Adrenal gland (tissue), 12 donors: ENCODE results near the gene TREH. TPM values are rescaled to one million over a fixed set of nuclear protein-coding genes. Genes with fewer than 3 reads are reported as not detected.

Experiments used
- DNase-seq, 7 donors: peaks; one replicate each; pipeline ENCODE4 v3.0.0-alpha.2; 2019 to 2020
- H3K27ac ChIP-seq, 5 donors: fragments of 200-600 bp; sonication (generic) in 4 of 5; 1 replicate in 3 of 5; 2 replicates in 2 of 5; pipeline versions ENCODE4 v1.5.1 to v1.8.0; 2016 to 2020; ENCODE audit warnings: mild to moderate bottlenecking in 1 of 5
- H3K27me3 ChIP-seq: fragments of 200-600 bp; 2 replicates; pipeline ENCODE4 v1.8.0; 2021
- H3K36me3 ChIP-seq, 2 donors: fragments of 200-600 bp; replicated peaks in 1 of 2; 1 replicate in 1 of 2; 2 replicates in 1 of 2; pipeline versions ENCODE4 v1.5.1 to v1.8.0; 2018 to 2022
- H3K4me1 ChIP-seq, 2 donors: fragments of 200-600 bp; replicated peaks in 1 of 2; 1 replicate in 1 of 2; 2 replicates in 1 of 2; pipeline versions ENCODE4 v1.5.1 to v1.8.0; 2018 to 2021
- H3K4me3 ChIP-seq, 4 donors: fragments of 200-600 bp; sonication (generic) in 3 of 4; one replicate each; pipeline ENCODE4 v1.5.1; 2016 to 2018
- H3K9me3 ChIP-seq, 3 donors: fragments of 200-600 bp; sonication (generic) in 1 of 3; replicated peaks in 1 of 3; 1 replicate in 2 of 3; 2 replicates in 1 of 3; pipeline versions ENCODE4 v1.5.1 to v1.8.0; 2016 to 2021
- POLR2A ChIP-seq, 2 donors: fragments of 450-650 bp; IDR thresholded peaks; one replicate each; pipeline ENCODE4 v1.6.1; 2017; ENCODE audit warnings: antibody characterized with exemption in 2 of 2, mild to moderate bottlenecking in 2 of 2, moderate library complexity in 1 of 2
- WGBS, 4 donors: extraction: QIAGEN DNeasy Blood & Tissue Kit in 2 of 4; methylation state at CpG; one replicate each; pipeline versions ENCODE4 v1.1.5 to v1.1.7; 2013 to 2017; 5-methylcytosine and 5-hydroxymethylcytosine counted together
- intact Hi-C, 2 donors: fragments of 100-400 bp; cut with DNase I; formaldehyde crosslinking; loops; one replicate each; pipeline versions ENCODE4 v1.14.1 to v1.15.0; 2022 to 2023
- polyA plus RNA-seq, 3 donors: library from polyadenylated mRNA; stranded (reverse); fragments of 200-250 nt in 2 of 3; fragments of 350-450 nt in 1 of 3; fragmentation: Illumina TruSeq in 1 of 3; extraction: RNeasy Lipid Tissue Mini Kit (QIAGEN cat#74804) in 1 of 3; gene quantifications; one replicate each; pipeline ENCODE4 v1.2.3, GENCODE V29; 2013 to 2014
- total RNA-seq, 9 donors: library from RNA; depleted of rRNA in 4 of 9; stranded (reverse); fragments of >200 nt in 4 of 9; fragments of 120-200 nt in 1 of 9; fragmentation: NEBNext Ultra II Directional in 1 of 9; extraction: Animal tissue kit (Norgen Biotek cat#: 25700) in 1 of 9; gene quantifications; one replicate each; pipeline versions ENCODE4 v1.1.0 to v1.2.4, GENCODE V29; 2013 to 2023
- TF ChIP-seq, protein P1 (sequence below), 6 experiments: fragments of 450-650 bp in 4 of 6; fragments of 200-600 bp in 2 of 6; sonication (generic) in 1 of 6; IDR thresholded peaks; 1 replicate in 5 of 6; 2 replicates in 1 of 6; pipeline versions ENCODE4 v1.5.1 to v1.8.0; 2016 to 2021; ENCODE audit warnings: antibody characterized with exemption in 6 of 6, mild to moderate bottlenecking in 2 of 6, moderate library complexity in 1 of 6
- donor health status: healthy with polysubstance abuse.
- donor health status: Bipolar disorder and iron deficiency.
- donor health status: DM: yes; HTN: yes; CAD: no.
- donor health status: DM: no; HTN: no; CAD: no.
- donor health status: DM: no; HTN: no; CAD: no.
- donor health status: DM: yes; HTN: yes; CAD: no.

TREH gene
- total and polyA plus RNA-seq, 12 donors: 3.0 to 5.1 TPM; not detected in 10

- Histone ChIP-seq H3K9me3 (no peaks in the 10 kb centered on the region), H3K36me3 (no peaks in the 10 kb centered on the region), H3K27me3 (no peaks in the 10 kb centered on the region), H3K4me3 (no peak overlapping the region), H3K4me1 (no peaks in the 10 kb centered on the region), H3K27ac (no peak overlapping the region)
- DNase-seq: no peak
- WGBS, 4 donors: 92 to 95% (median 93%) methylated on average over 2 of the region's 2 CpGs
- intact Hi-C loops: no loop called here
- TF ChIP-seq POLR2A (IDR thresholded peaks at IDR 0.05): no peak
- TF ChIP-seq, protein P1, sequence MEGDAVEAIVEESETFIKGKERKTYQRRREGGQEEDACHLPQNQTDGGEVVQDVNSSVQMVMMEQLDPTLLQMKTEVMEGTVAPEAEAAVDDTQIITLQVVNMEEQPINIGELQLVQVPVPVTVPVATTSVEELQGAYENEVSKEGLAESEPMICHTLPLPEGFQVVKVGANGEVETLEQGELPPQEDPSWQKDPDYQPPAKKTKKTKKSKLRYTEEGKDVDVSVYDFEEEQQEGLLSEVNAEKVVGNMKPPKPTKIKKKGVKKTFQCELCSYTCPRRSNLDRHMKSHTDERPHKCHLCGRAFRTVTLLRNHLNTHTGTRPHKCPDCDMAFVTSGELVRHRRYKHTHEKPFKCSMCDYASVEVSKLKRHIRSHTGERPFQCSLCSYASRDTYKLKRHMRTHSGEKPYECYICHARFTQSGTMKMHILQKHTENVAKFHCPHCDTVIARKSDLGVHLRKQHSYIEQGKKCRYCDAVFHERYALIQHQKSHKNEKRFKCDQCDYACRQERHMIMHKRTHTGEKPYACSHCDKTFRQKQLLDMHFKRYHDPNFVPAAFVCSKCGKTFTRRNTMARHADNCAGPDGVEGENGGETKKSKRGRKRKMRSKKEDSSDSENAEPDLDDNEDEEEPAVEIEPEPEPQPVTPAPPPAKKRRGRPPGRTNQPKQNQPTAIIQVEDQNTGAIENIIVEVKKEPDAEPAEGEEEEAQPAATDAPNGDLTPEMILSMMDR (IDR thresholded peaks at IDR 0.05): no peak
These were observed 8.2 kb downstream of the TREH start for GRCh38 chr11:118671254-118671653.

GRCh38 chr11:118670063-118670462, 9.4 kb downstream of the TREH start:
- H3K27me3 ChIP-seq: no peaks in the 10 kb centered on the region
- WGBS, 4 donors: 56 to 68% (median 61%) methylated on average over 2 of the region's 2 CpGs
- H3K4me1 ChIP-seq: no peaks in the 10 kb centered on the region
- TF ChIP-seq, protein P1 (IDR thresholded peaks at IDR 0.05): no peak
- TF ChIP-seq POLR2A (IDR thresholded peaks at IDR 0.05): no peak
- H3K27ac ChIP-seq: no peak overlapping the region
- no peaks in the 10 kb centered on the region for H3K36me3 ChIP-seq
- H3K4me3 ChIP-seq: no peak overlapping the region
- intact Hi-C loops: no loop called here
- DNase-seq: no peak
- no peaks in the 10 kb centered on the region for H3K9me3 ChIP-seq

DNA sequence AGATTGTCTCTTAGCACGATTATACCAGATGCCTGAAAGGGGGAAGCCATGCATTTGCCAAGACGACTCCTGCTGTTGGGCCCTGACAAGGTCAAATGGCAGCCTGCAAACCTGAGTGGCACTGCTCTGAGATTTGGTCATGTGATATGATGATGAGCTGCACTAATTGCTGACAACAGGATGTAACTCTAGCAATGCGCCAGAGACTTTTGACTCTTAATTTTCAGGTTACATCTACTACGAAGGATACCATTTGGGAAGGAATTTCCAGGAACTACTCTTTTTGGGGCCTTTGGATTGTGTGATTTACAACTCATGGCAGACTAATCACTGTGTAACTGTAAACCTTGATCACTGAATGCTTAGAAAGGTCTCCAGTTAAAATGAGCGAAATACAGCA, 13.1 kb downstream of the TREH start:
- no peaks in the 10 kb centered on the region for H3K27me3 ChIP-seq
- 70 to 75% (median 73%) methylated on average over 4 to 5 of the region's 5 CpGs for WGBS, 4 donors
- TF ChIP-seq, protein P1 (IDR thresholded peaks at IDR 0.05): no peak
- TF ChIP-seq POLR2A (IDR thresholded peaks at IDR 0.05): no peak
- H3K36me3 ChIP-seq: no peaks in the 10 kb centered on the region
- H3K27ac ChIP-seq: no peak overlapping the region
- no peaks in the 10 kb centered on the region for H3K4me1 ChIP-seq
- no peaks in the 10 kb centered on the region for H3K9me3 ChIP-seq
- DNase-seq: no peak
- intact Hi-C loops: no loop called here
- no peak overlapping the region for H3K4me3 ChIP-seq

GRCh38 chr11:118663902-118664301, 15.5 kb downstream of the TREH start:
- 79 to 94% (median 83%) methylated on average over 3 of the region's 3 CpGs for WGBS, 4 donors
- Histone ChIP-seq H3K27me3 (no peaks in the 10 kb centered on the region), H3K27ac (no peak overlapping the region), H3K4me1 (peaks cover 0 to 4% of the 10 kb centered on the region in 2 donors), H3K9me3 (no peaks in the 10 kb centered on the region), H3K36me3 (no peaks in the 10 kb centered on the region), H3K4me3 (no peak overlapping the region)
- no peak for DNase-seq
- TF ChIP-seq, protein P1 (IDR thresholded peaks at IDR 0.05): no peak
- no peak for TF ChIP-seq POLR2A (IDR thresholded peaks at IDR 0.05)
- intact Hi-C loops: no loop called here
